ENCODE measurements around the gene TMED1.

DNA sequence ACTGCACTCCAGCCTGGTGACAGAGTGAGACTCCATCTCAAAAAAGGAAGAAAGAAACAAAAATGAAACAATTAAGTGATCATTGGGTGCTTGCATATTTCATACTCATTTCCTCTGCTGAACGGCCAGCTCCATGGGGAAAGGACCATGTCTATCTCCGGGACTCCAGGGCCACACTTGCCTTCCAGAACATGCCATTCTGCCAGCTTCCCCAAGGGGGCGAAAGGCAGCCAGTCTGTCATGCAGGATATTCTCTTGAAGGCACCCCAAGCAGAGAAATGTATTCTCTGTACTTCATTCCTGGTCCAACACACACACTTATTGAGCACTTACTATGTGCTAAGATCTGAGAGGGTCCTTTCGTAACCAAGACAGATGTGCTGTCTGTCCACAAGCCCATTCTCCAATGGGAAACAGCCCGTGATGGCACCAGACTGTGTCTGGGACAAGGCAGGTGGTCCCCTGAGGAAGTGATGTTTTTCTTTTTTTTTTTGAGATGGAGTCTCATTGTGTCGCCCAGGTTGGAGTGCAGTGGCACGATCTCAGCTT is 25.2 kb upstream of the TMED1 start:
- TF ChIP-seq CTCF (IDR thresholded peaks at IDR 0.05) (peak in 3 of 6 experiments; percentile 7 to 37 (median 10)), POLR2A (IDR thresholded peaks at IDR 0.05) (no peak)

Measured in thyroid gland (tissue), 4 donors.